Mesenchymal stem cell (in vitro differentiated cells and primary cell): Measurements from ENCODE around the gene DLL1.

Source experiments
- DNase-seq: peaks from one replicate; pipeline ENCODE4 v3.0.0-alpha.2; 2013
- H2AFZ ChIP-seq: one replicate; pipeline ENCODE4 v1.6.1; 2013; ENCODE audit warnings: low read depth, mild to moderate bottlenecking, control low read depth, inconsistent platforms, low read length, moderate library complexity
- H2AK5ac ChIP-seq: 2 replicates; pipeline ENCODE4 v1.6.1; 2013; ENCODE audit warnings: low read length, moderate library complexity, mild to moderate bottlenecking, inconsistent platforms; ENCODE audit not compliant: severe bottlenecking
- H2BK120ac ChIP-seq: one replicate; pipeline ENCODE4 v1.6.1; 2013; ENCODE audit warnings: low read depth, mild to moderate bottlenecking, inconsistent platforms, low read length, moderate library complexity
- H2BK12ac ChIP-seq, 2 experiments: one replicate each; pipeline ENCODE4 v1.6.1; 2013; ENCODE audit warnings: inconsistent platforms in 2 of 2, low read length in 2 of 2, mild to moderate bottlenecking in 2 of 2, moderate library complexity in 2 of 2, control low read depth in 1 of 2
- H2BK15ac ChIP-seq: one replicate; pipeline ENCODE4 v1.6.1; 2013; ENCODE audit warnings: mild to moderate bottlenecking, low read depth, inconsistent platforms; ENCODE audit not compliant: poor library complexity, severe bottlenecking
- H2BK5ac ChIP-seq: 2 replicates; pipeline ENCODE4 v1.6.1; 2013; ENCODE audit warnings: low read depth, mild to moderate bottlenecking, low read length, control low read depth, inconsistent platforms; ENCODE audit not compliant: poor library complexity, severe bottlenecking
- H3K14ac ChIP-seq, 2 experiments: one replicate each; pipeline ENCODE4 v1.6.1; 2013; ENCODE audit warnings: inconsistent platforms in 2 of 2, low read length in 2 of 2, control low read depth in 1 of 2, mild to moderate bottlenecking in 1 of 2, moderate library complexity in 1 of 2
- H3K18ac ChIP-seq, 2 experiments: one replicate each; pipeline ENCODE4 v1.6.1; 2013; ENCODE audit warnings: inconsistent platforms in 2 of 2, low read length in 2 of 2, control low read depth in 1 of 2, low read depth in 1 of 2, mild to moderate bottlenecking in 1 of 2
- H3K23ac ChIP-seq, 2 experiments: one replicate each; pipeline ENCODE4 v1.6.1; 2013; ENCODE audit warnings: inconsistent platforms in 2 of 2, low read length in 2 of 2, mild to moderate bottlenecking in 2 of 2, moderate library complexity in 2 of 2, control low read depth in 1 of 2
- H3K27ac ChIP-seq: 2 replicates; pipeline ENCODE4 v1.5.1; 2013; ENCODE audit warnings: mild to moderate bottlenecking, moderate library complexity, low read length, control low read depth, inconsistent platforms; ENCODE audit not compliant: poor library complexity, severe bottlenecking
- H3K27me3 ChIP-seq, 2 experiments: 2 replicates each; pipeline versions ENCODE4 v1.6.1 to v1.7.0; 2013; ENCODE audit warnings: low read length in 2 of 2, mild to moderate bottlenecking in 2 of 2, moderate library complexity in 2 of 2, control low read depth in 1 of 2, inconsistent platforms in 1 of 2; ENCODE audit not compliant: control insufficient read depth in 1 of 2, insufficient read depth in 1 of 2
- H3K36me3 ChIP-seq, 2 experiments: 2 replicates each; pipeline versions ENCODE4 v1.6.1 to v1.7.0; 2013; ENCODE audit warnings: low read length in 2 of 2, control low read depth in 1 of 2, inconsistent platforms in 1 of 2, low read depth in 1 of 2, mild to moderate bottlenecking in 1 of 2; ENCODE audit not compliant: insufficient read depth in 2 of 2, control insufficient read depth in 1 of 2
- H3K4ac ChIP-seq, 2 experiments: one replicate each; pipeline ENCODE4 v1.6.1; 2013; ENCODE audit warnings: inconsistent platforms in 2 of 2, low read length in 2 of 2, mild to moderate bottlenecking in 2 of 2, moderate library complexity in 2 of 2, control low read depth in 1 of 2, low read depth in 1 of 2
- H3K4me1 ChIP-seq: 2 replicates; pipeline ENCODE4 v1.6.1; 2013; ENCODE audit warnings: low read depth, low read length, control low read depth; ENCODE audit not compliant: control insufficient read depth, insufficient read depth
- H3K4me2 ChIP-seq: 2 replicates; pipeline ENCODE4 v1.6.1; 2013; ENCODE audit warnings: low read length, mild to moderate bottlenecking, inconsistent platforms; ENCODE audit not compliant: poor library complexity, severe bottlenecking
- H3K4me3 ChIP-seq, 2 experiments: 2 replicates each; pipeline versions ENCODE4 v1.5.1 to v1.7.0; 2013; ENCODE audit warnings: low read length in 2 of 2, mild to moderate bottlenecking in 2 of 2, control low read depth in 1 of 2, low read depth in 1 of 2; ENCODE audit not compliant: insufficient read depth in 1 of 2
- H3K79me1 ChIP-seq: replicated peaks from 2 replicates; pipeline ENCODE4 v1.6.1; 2013; ENCODE audit warnings: mild to moderate bottlenecking, control low read depth, low read length, inconsistent platforms; ENCODE audit not compliant: poor library complexity, severe bottlenecking
- H3K9ac ChIP-seq: 2 replicates; pipeline ENCODE4 v1.7.0; 2013; ENCODE audit warnings: mild to moderate bottlenecking, low read length, moderate library complexity
- H3K9me3 ChIP-seq: 2 replicates; pipeline ENCODE4 v1.7.0; 2013; ENCODE audit warnings: mild to moderate bottlenecking, low read length; ENCODE audit not compliant: control insufficient read depth
- H4K8ac ChIP-seq: one replicate; pipeline ENCODE4 v1.6.1; 2013; ENCODE audit warnings: inconsistent platforms, mild to moderate bottlenecking, low read length, moderate library complexity
- H4K91ac ChIP-seq: one replicate; pipeline ENCODE4 v1.6.1; 2013; ENCODE audit warnings: mild to moderate bottlenecking, low read length, inconsistent platforms
- WGBS: methylation state at CpG from one replicate; pipeline ENCODE4 v1.1.7; 2013; ENCODE audit warnings: mixed read lengths; 5-methylcytosine and 5-hydroxymethylcytosine counted together

DLL1 gene

DNA sequence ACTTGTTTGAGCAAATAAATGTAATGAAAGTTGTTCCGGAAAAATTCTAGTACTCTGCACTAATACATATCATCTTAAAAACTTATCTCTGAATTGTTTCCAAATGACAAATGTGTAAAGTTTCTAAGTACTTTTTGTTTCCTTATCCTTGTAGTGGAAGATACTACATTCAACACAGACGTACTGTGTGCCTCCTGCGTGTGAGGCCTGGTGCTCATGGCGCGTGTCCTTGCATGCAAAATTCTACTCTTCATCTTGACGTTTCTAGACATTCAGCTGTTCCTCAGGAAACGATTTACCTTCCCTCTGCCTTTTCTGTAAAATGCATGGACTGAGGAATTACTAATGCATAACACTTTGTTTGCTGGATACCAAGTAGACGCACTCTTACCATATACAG, 11.5 kb downstream of the DLL1 start:
- WGBS: 91% methylated on average over 7 of the region's 8 CpGs
- Histone ChIP-seq H3K36me3 (no peaks in the 10 kb centered on the region), H3K9me3 (no peaks in the 10 kb centered on the region), H2AK5ac (no peak overlapping the region), H3K4me3 (no peak overlapping the region), H4K91ac (no peak overlapping the region), H3K14ac (no peak overlapping the region), H3K4me2 (no peak overlapping the region), H3K4me1 (peaks cover 2% of the 10 kb centered on the region), H3K23ac (no peak overlapping the region), H3K18ac (no peak overlapping the region), H4K8ac (no peak overlapping the region), H3K27me3 (peaks cover 11 to 38% of the 10 kb centered on the region in 2 experiments), H3K4ac (no peak overlapping the region), H3K27ac (no peak overlapping the region), H3K79me1 (no peaks in the 10 kb centered on the region), H3K9ac (no peak overlapping the region), H2BK15ac (no peak overlapping the region), H2AFZ (no peak overlapping the region), H2BK12ac (no peak overlapping the region), H2BK5ac (no peak overlapping the region), H2BK120ac (no peak overlapping the region)
- no peak for DNase-seq

DNA sequence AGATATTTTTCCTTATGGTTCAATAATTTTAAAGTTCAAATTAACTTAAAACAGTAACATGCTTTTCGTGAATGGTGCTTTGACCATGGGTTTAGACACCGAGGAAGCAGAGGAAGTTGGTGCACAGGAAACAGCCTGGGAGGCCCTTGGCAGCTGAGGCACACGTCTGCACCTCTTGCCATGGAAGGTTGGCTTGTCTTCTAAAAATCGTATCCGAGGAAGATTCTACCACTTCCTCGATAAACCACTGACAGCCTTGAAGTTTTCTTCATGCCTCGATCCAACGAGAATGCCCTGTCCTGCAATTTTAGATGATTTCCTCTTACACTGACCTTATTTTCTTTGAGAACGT, 12.2 kb downstream of the DLL1 start:
- no peak overlapping the region for H2BK120ac ChIP-seq
- no peaks in the 10 kb centered on the region for H3K9me3 ChIP-seq
- no peak overlapping the region for H2AK5ac ChIP-seq
- H4K91ac ChIP-seq: no peak overlapping the region
- no peak for DNase-seq
- no peak overlapping the region for H2BK5ac ChIP-seq
- no peak overlapping the region for H3K4ac ChIP-seq
- H3K36me3 ChIP-seq: no peaks in the 10 kb centered on the region
- no peak overlapping the region for H3K27ac ChIP-seq
- no peak overlapping the region for H3K9ac ChIP-seq
- H3K4me1 ChIP-seq: peaks cover 2% of the 10 kb centered on the region
- peaks cover 18 to 41% of the 10 kb centered on the region in 2 experiments for H3K27me3 ChIP-seq
- no peak overlapping the region for H4K8ac ChIP-seq
- 91% methylated on average over 9 of the region's 9 CpGs for WGBS
- H3K18ac ChIP-seq: no peak overlapping the region
- H2AFZ ChIP-seq: no peak overlapping the region
- H2BK12ac ChIP-seq: no peak overlapping the region
- H3K79me1 ChIP-seq: no peaks in the 10 kb centered on the region
- H2BK15ac ChIP-seq: no peak overlapping the region
- H3K4me3 ChIP-seq: no peak overlapping the region
- no peak overlapping the region for H3K23ac ChIP-seq
- H3K14ac ChIP-seq: no peak overlapping the region
- H3K4me2 ChIP-seq: no peak overlapping the region

DNA sequence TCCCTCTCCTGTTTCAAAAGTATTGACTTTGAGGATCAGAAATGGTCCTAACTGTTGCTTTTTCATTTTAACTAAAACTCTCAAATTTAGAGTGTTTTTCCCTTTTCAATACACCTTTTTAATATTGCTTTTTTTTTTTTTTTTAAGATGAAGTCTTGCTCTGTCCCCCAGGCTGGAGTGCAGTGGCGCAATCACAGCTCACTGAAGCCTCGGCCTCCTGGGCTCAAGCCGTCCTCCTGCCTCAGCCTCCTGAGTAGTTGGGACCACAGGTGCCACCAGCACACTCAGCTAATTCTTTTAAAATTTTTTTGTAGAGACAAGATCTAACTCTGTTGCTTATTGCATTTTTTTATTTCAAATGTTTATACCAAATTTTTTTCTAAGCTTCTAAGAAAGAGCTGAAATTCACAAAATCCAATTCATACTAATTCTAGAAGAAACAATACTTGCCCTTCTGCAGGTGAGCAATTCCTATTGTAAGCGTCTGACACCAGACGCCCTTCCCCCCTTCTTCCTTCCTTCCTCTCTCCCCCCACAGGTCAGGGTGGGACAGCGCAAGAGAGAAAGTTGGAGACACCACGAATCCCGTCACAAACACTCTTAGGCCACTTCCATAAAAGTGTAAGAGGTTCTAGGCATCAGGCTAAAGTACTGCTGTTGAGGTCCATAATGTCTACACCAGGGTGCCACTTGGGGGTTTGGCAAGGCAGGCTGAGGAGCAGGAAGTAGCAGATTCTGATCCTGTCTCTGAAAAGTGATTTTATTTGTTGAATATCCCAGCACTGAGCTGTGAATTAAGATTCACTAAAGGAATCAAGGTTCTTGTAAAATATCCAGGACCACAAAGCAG, 12.8 kb downstream of the DLL1 start:
- H3K9me3 ChIP-seq: no peaks in the 10 kb centered on the region
- H2AK5ac ChIP-seq: no peak overlapping the region
- H3K4me3 ChIP-seq: no peak overlapping the region
- no peak overlapping the region for H4K8ac ChIP-seq
- H3K4ac ChIP-seq: no peak overlapping the region
- H2AFZ ChIP-seq: no peak overlapping the region
- H3K4me2 ChIP-seq: no peak overlapping the region
- H3K14ac ChIP-seq: no peak overlapping the region
- no peak overlapping the region for H3K9ac ChIP-seq
- H2BK15ac ChIP-seq: no peak overlapping the region
- WGBS: 82% methylated on average over 6 of the region's 8 CpGs
- no peak overlapping the region for H2BK5ac ChIP-seq
- H3K4me1 ChIP-seq: peaks cover 2% of the 10 kb centered on the region
- no peaks in the 10 kb centered on the region for H3K36me3 ChIP-seq
- H3K18ac ChIP-seq: no peak overlapping the region
- no peak for DNase-seq
- no peak overlapping the region for H3K23ac ChIP-seq
- no peak overlapping the region for H2BK12ac ChIP-seq
- H3K27me3 ChIP-seq: peaks cover 21 to 44% of the 10 kb centered on the region in 2 experiments
- no peak overlapping the region for H4K91ac ChIP-seq
- H2BK120ac ChIP-seq: no peak overlapping the region
- no peak overlapping the region for H3K27ac ChIP-seq
- H3K79me1 ChIP-seq: no peaks in the 10 kb centered on the region

DNA sequence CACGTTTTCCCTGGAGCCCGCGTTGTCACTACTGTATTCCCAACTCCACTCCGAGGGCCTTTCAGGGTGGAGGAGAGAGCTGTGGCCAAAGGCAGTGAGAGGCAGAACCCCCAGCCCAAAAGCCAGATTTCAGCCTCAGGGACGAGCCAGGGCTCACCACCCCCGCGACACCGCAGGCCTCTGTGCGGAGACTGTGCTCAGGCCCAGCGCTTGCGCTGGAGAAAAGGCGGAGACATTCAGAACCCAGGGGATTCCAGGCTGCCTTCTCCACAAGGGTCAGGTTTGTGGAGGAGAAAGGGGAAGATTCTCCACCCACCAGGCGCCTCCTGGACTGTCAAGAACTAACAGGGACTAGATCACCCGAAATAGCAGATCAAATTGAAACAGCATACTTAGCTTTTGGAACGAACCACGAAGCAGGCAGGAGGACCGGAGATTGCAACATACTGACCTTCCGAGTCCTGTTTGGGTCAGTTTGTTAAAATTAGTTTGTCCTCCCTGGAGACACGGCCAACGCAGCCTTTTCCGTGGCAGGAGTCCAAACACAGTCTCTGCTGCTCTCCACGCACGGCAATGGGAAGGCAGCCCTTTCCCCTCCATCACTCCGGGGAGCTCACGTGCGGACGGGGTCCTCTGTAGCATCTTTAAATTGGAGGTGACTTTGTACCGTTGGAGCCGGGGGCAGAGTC, 14.4 kb downstream of the DLL1 start:
- no peak overlapping the region for H3K27ac ChIP-seq
- H3K4me3 ChIP-seq: peak overlapping the region in 1 of 2 experiments; percentile 12
- H3K9ac ChIP-seq: peak overlapping the region; percentile 57
- 87% methylated on average over 28 of the region's 29 CpGs for WGBS
- no peak overlapping the region for H2BK12ac ChIP-seq
- H3K23ac ChIP-seq: no peak overlapping the region
- H3K4ac ChIP-seq: no peak overlapping the region
- H3K36me3 ChIP-seq: no peaks in the 10 kb centered on the region
- H3K4me1 ChIP-seq: peaks cover 2% of the 10 kb centered on the region
- H4K8ac ChIP-seq: no peak overlapping the region
- peaks cover 30 to 44% of the 10 kb centered on the region in 2 experiments for H3K27me3 ChIP-seq
- no peak overlapping the region for H3K14ac ChIP-seq
- no peaks in the 10 kb centered on the region for H3K9me3 ChIP-seq
- no peak overlapping the region for H2AK5ac ChIP-seq
- no peak overlapping the region for H4K91ac ChIP-seq
- H3K4me2 ChIP-seq: no peak overlapping the region
- no peak overlapping the region for H3K18ac ChIP-seq
- H2BK120ac ChIP-seq: no peak overlapping the region
- no peaks in the 10 kb centered on the region for H3K79me1 ChIP-seq
- H2BK5ac ChIP-seq: no peak overlapping the region
- H2AFZ ChIP-seq: no peak overlapping the region
- no peak overlapping the region for H2BK15ac ChIP-seq
- no peak for DNase-seq
